B cell (primary cell): ENCODE data around the gene GRB10. TPM values are rescaled to one million over a fixed set of nuclear protein-coding genes. Genes with fewer than 3 reads are reported as not detected.

Experiments used
- ATAC-seq: fragments of 200-7000 bp; cut with Tn5 transposase; one replicate; pipeline ENCODE4 v1.10.0; 2021; ENCODE audit warnings: low read depth, mild to moderate bottlenecking, moderate number of reproducible peaks, moderate library complexity
- CTCF ChIA-PET: fragments of 350-600 bp; sonication (Branson Sonifier 250); formaldehyde crosslinking; loops from one replicate; lab custom pipeline; 2021; ENCODE audit warnings: antibody characterized with exemption, inconsistent platforms; lab: Charles Lee
- POLR2A ChIA-PET: fragments of 350-600 bp; sonication (Branson Sonifier 250); formaldehyde crosslinking; loops from one replicate; lab custom pipeline; 2021; ENCODE audit warnings: antibody characterized with exemption; lab: Charles Lee
- DNase-seq: peaks from one replicate; pipeline ENCODE4 v3.0.0; 2013
- H2AFZ ChIP-seq: 2 replicates; pipeline ENCODE4 v1.6.1; 2012; ENCODE audit warnings: mild to moderate bottlenecking, low read depth, low read length; ENCODE audit not compliant: insufficient read depth, poor library complexity, severe bottlenecking
- H3K27ac ChIP-seq, 2 donors: 1 replicate in 1 of 2; 2 replicates in 1 of 2; pipeline ENCODE4 v1.5.1; 2012 to 2013; ENCODE audit warnings: low read length in 2 of 2, mild to moderate bottlenecking in 2 of 2, moderate library complexity in 1 of 2
- H3K27me3 ChIP-seq, 4 experiments: fragments of 200-600 bp in 1 of 4; sonication (generic) in 1 of 4; replicated peaks in 1 of 4; 1 replicate in 2 of 4; 2 replicates in 2 of 4; pipeline versions ENCODE4 v1.6.1 to v1.7.0; 2013 to 2016; ENCODE audit warnings: low read length in 3 of 4, mild to moderate bottlenecking in 2 of 4, mixed read lengths in 1 of 4, moderate library complexity in 1 of 4; ENCODE audit not compliant: insufficient read depth in 4 of 4, control insufficient read depth in 3 of 4; ENCODE audit errors: control extremely low read depth in 1 of 4
- H3K36me3 ChIP-seq, 2 experiments: replicated peaks in 1 of 2; 1 replicate in 1 of 2; 2 replicates in 1 of 2; pipeline versions ENCODE4 v1.6.1 to v1.7.1; 2013; ENCODE audit warnings: low read length in 1 of 2; ENCODE audit not compliant: insufficient read depth in 2 of 2, control insufficient read depth in 1 of 2; ENCODE audit errors: control extremely low read depth in 1 of 2, extremely low read depth in 1 of 2
- H3K4me1 ChIP-seq, 2 donors: fragments of 200-600 bp in 1 of 2; sonication (generic) in 1 of 2; 1 replicate in 1 of 2; 2 replicates in 1 of 2; pipeline versions ENCODE4 v1.5.1 to v1.6.1; 2013 to 2017; ENCODE audit warnings: low read length in 2 of 2; ENCODE audit not compliant: control insufficient read depth in 2 of 2, insufficient read depth in 2 of 2
- H3K4me2 ChIP-seq: replicated peaks from 2 replicates; pipeline ENCODE3; 2012; ENCODE audit warnings: mild to moderate bottlenecking, low read depth, low read length; ENCODE audit not compliant: poor library complexity, severe bottlenecking
- H3K4me3 ChIP-seq, 5 experiments: fragments of 200-600 bp in 1 of 5; sonication (generic) in 1 of 5; 1 replicate in 3 of 5; 2 replicates in 2 of 5; pipeline versions ENCODE4 v1.5.1 to v1.7.0; 2011 to 2016; ENCODE audit warnings: low read length in 4 of 5, mild to moderate bottlenecking in 4 of 5, low read depth in 2 of 5, control low read depth in 1 of 5, moderate library complexity in 1 of 5; ENCODE audit not compliant: insufficient read depth in 1 of 5; ENCODE audit errors: control extremely low read depth in 1 of 5, extremely low read depth in 1 of 5
- H3K79me2 ChIP-seq: fragments of 200-600 bp; sonication (generic); one replicate; pipeline ENCODE4 v1.6.0; 2016; ENCODE audit warnings: low read length; ENCODE audit not compliant: control insufficient read depth, insufficient read depth
- H3K9ac ChIP-seq: fragments of 200-600 bp; sonication (generic); 2 replicates; pipeline ENCODE4 v1.6.1; 2017; ENCODE audit warnings: mild to moderate bottlenecking, low read length, moderate library complexity
- H3K9me3 ChIP-seq, 3 donors: one replicate each; pipeline versions ENCODE4 v1.6.1 to v1.7.1; 2013; ENCODE audit warnings: low read length in 2 of 3; ENCODE audit not compliant: control insufficient read depth in 2 of 3, insufficient read depth in 1 of 3; ENCODE audit errors: control extremely low read depth in 1 of 3
- H4K20me1 ChIP-seq: 2 replicates; pipeline ENCODE4 v1.6.0; 2012; ENCODE audit warnings: mild to moderate bottlenecking, low read length; ENCODE audit not compliant: insufficient read depth, control insufficient read depth, poor library complexity, severe bottlenecking
- H3K27ac Mint-ChIP-seq: one replicate; pipeline ENCODE4 v1.8.0; 2021; ENCODE audit warnings: mixed read lengths
- H3K27me3 Mint-ChIP-seq: one replicate; pipeline ENCODE4 v1.8.0; 2021; ENCODE audit warnings: mixed read lengths
- H3K4me1 Mint-ChIP-seq: one replicate; pipeline ENCODE4 v1.8.0; 2021; ENCODE audit warnings: mixed read lengths
- H3K4me3 Mint-ChIP-seq: one replicate; pipeline ENCODE4 v1.8.0; 2021; ENCODE audit warnings: mixed read lengths
- H3K9me3 Mint-ChIP-seq: one replicate; pipeline ENCODE4 v1.8.0; 2022; ENCODE audit warnings: mixed read lengths; ENCODE audit not compliant: insufficient read depth
- CTCF ChIP-seq: fragments of 200-600 bp; IDR thresholded peaks from one replicate; pipeline ENCODE4 v1.8.0; 2022; ENCODE audit warnings: antibody characterized with exemption, mild to moderate bottlenecking
- EZH2 ChIP-seq: IDR thresholded peaks from 2 replicates; pipeline ENCODE4 v1.6.1; 2012; ENCODE audit warnings: borderline replicate concordance, low read depth, mild to moderate bottlenecking, moderate library complexity, low read length; ENCODE audit not compliant: insufficient read depth, poor library complexity, severe bottlenecking
- WGBS: methylation state at CpG from one replicate; pipeline ENCODE4 v1.1.5; 2013; ENCODE audit warnings: missing lambda C conversion rate; ENCODE audit not compliant: insufficient coverage; 5-methylcytosine and 5-hydroxymethylcytosine counted together
- intact Hi-C: fragments of 100-400 bp; cut with micrococcal nuclease; formaldehyde crosslinking; loops from one replicate; pipeline ENCODE4 v1.10.0; 2022
- polyA plus RNA-seq: library from polyadenylated mRNA; depleted of rRNA; stranded (reverse); fragments of >200 nt; gene quantifications from 2 replicates; pipeline ENCODE4 v1.2.3, GENCODE V29; 2012
- total RNA-seq, 2 donors: library from RNA; stranded (reverse); fragments of 120-200 nt in 1 of 2; gene quantifications; 1 replicate in 1 of 2; 2 replicates in 1 of 2; pipeline versions ENCODE4 v1.2.3 to v1.2.4, GENCODE V29; 2013 to 2022

The GRB10 gene
- total and polyA plus RNA-seq, 2 donors (not counting 1 experiment from before 2014, with no cell fraction given), result 0.04 TPM; not detected in 1

- H3K27ac ChIP-seq, result no peak overlapping the region
- no peak overlapping the region for H3K4me2 ChIP-seq
- ChIA-PET POLR2A (no interaction called here), CTCF (no interaction called here)
- peaks cover 0 to 3% (median 1%) of the 10 kb centered on the region in 4 experiments for H3K27me3 ChIP-seq
- H3K4me3 Mint-ChIP-seq, result no peak overlapping the region
- no peak overlapping the region for H2AFZ ChIP-seq
- H3K27me3 Mint-ChIP-seq, result peaks cover 45% of the 10 kb centered on the region
- WGBS, result 100% methylated on average over 2 of the region's 5 CpGs
- no peaks in the 10 kb centered on the region for H4K20me1 ChIP-seq
- H3K79me2 ChIP-seq, result no peaks in the 10 kb centered on the region
- TF ChIP-seq EZH2 (no peak), CTCF (no peak)
- intact Hi-C loops, result no loop called here
- no peak for ATAC-seq
- H3K27ac Mint-ChIP-seq, result no peak overlapping the region
- H3K4me3 ChIP-seq, result no peak overlapping the region
- no peaks in the 10 kb centered on the region for H3K4me1 Mint-ChIP-seq
- no peaks in the 10 kb centered on the region for H3K9me3 ChIP-seq
- no peak overlapping the region for H3K9ac ChIP-seq
- no peak for DNase-seq
- no peaks in the 10 kb centered on the region for H3K36me3 ChIP-seq
- no peaks in the 10 kb centered on the region for H3K4me1 ChIP-seq
- no peaks in the 10 kb centered on the region for H3K9me3 Mint-ChIP-seq
These were observed 76.2 kb downstream of the GRB10 start for GRCh38 chr7:50706469-50706937.

DNA sequence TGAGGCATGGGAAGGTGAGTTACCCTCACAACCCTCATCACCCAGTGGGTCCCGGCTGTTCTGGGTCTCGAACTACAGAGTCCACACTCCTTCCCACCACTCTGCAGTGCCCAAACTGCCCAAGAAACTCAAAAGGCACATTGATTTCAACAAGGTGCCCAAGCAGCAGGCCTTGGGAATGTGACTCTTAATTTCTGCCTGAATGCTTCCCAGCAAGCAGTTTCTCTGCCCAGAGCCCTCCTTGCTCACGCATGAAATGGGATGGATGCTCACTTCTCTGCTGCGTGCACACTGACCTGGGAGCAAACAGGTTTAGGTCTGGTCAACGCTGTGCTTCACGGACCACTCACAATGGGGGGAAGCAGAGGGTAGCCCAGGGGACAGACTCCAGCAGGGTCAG, 77.9 kb downstream of the GRB10 start:
- ATAC-seq, result no peak
- no peaks in the 10 kb centered on the region for H3K4me1 ChIP-seq
- Mint-ChIP-seq H3K27ac (no peak overlapping the region), H3K4me3 (no peak overlapping the region), H3K9me3 (no peaks in the 10 kb centered on the region), H3K27me3 (peaks cover 41% of the 10 kb centered on the region), H3K4me1 (no peaks in the 10 kb centered on the region)
- no peaks in the 10 kb centered on the region for H4K20me1 ChIP-seq
- no peaks in the 10 kb centered on the region for H3K79me2 ChIP-seq
- H3K9ac ChIP-seq, result no peak overlapping the region
- H3K27me3 ChIP-seq, result peaks cover 0 to 3% (median 1%) of the 10 kb centered on the region in 4 experiments
- intact Hi-C loops, result no loop called here
- 93% methylated on average over 4 of the region's 6 CpGs for WGBS
- no peaks in the 10 kb centered on the region for H3K9me3 ChIP-seq
- H2AFZ ChIP-seq, result no peak overlapping the region
- H3K27ac ChIP-seq, result no peak overlapping the region
- TF ChIP-seq EZH2 (no peak), CTCF (no peak)
- no peak overlapping the region for H3K4me2 ChIP-seq
- CTCF ChIA-PET, result no interaction called here
- POLR2A ChIA-PET, result no interaction called here
- DNase-seq, result no peak
- no peak overlapping the region for H3K4me3 ChIP-seq
- H3K36me3 ChIP-seq, result no peaks in the 10 kb centered on the region
